Large intestine (tissue), 3 donors: ENCODE data around the gene CCDC112. TPM values are rescaled to one million over a fixed set of nuclear protein-coding genes. Genes with fewer than 3 reads are reported as not detected.

Experiments
- DNase-seq, 2 donors: peaks; one replicate each; pipeline versions ENCODE4 v3.0.0 to v3.0.0-alpha.2; 2013
- H3K27ac ChIP-seq: one replicate; pipeline ENCODE4 v1.5.1; 2013; ENCODE audit warnings: low read length
- H3K27me3 ChIP-seq: 2 replicates; pipeline ENCODE4 v1.6.1; 2013; ENCODE audit warnings: low read length; ENCODE audit not compliant: control insufficient read depth, insufficient read depth
- H3K36me3 ChIP-seq: 2 replicates; pipeline ENCODE4 v1.6.1; 2013; ENCODE audit warnings: low read length; ENCODE audit not compliant: control insufficient read depth, insufficient read depth
- H3K4me1 ChIP-seq: one replicate; pipeline ENCODE4 v1.6.1; 2013; ENCODE audit warnings: low read length; ENCODE audit not compliant: control insufficient read depth, insufficient read depth
- H3K4me3 ChIP-seq: one replicate; pipeline ENCODE4 v1.5.1; 2013; ENCODE audit warnings: low read length
- H3K9me3 ChIP-seq: one replicate; pipeline ENCODE4 v1.6.1; 2013; ENCODE audit warnings: mild to moderate bottlenecking, low read depth, low read length, moderate library complexity; ENCODE audit not compliant: control insufficient read depth
- WGBS: methylation state at CpG from one replicate; pipeline ENCODE4 v1.1.5; 2013; ENCODE audit warnings: low lambda C conversion rate; ENCODE audit not compliant: insufficient coverage; 5-methylcytosine and 5-hydroxymethylcytosine counted together
- polyA plus RNA-seq: library from polyadenylated mRNA; unstranded; fragments of 120-200 nt; gene quantifications from one replicate; pipeline ENCODE4 v1.2.1, GENCODE V29; 2013

The CCDC112 gene
- polyA plus RNA-seq, 1 donor: 8.2 TPM

GRCh38 chr5:115231598-115231997, 64.9 kb downstream of the CCDC112 start:
- H3K36me3 ChIP-seq: peaks cover 49% of the 10 kb centered on the region
- H3K9me3 ChIP-seq: no peaks in the 10 kb centered on the region
- DNase-seq: no peak
- no peak overlapping the region for H3K27ac ChIP-seq
- no peaks in the 10 kb centered on the region for H3K27me3 ChIP-seq
- 100% methylated on average over 1 of the region's 4 CpGs for WGBS
- H3K4me3 ChIP-seq: no peak overlapping the region
- H3K4me1 ChIP-seq: no peaks in the 10 kb centered on the region

DNA sequence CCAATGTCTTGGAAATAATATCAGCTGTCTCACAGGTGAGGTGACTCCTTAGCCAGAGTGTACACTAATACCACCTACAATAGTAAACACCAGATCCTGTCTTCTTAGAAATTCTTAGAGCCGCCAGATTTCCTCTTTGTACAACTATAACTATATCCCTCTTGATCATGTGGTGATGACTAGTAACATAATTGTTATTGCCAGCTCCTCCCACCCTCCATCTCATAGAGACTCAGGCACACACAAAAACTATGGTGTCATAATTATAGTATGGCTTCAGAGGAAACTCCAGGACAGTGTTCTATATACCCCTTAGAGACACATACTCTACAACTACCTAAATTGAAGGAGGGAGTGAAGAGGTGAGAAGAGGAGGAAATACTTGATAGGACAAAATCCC, 66.8 kb downstream of the CCDC112 start:
- WGBS: no CpG with 5 or more reads among the region's 1 CpG
- Histone ChIP-seq H3K4me3 (no peak overlapping the region), H3K9me3 (no peaks in the 10 kb centered on the region), H3K4me1 (no peaks in the 10 kb centered on the region), H3K27ac (no peak overlapping the region), H3K27me3 (no peaks in the 10 kb centered on the region), H3K36me3 (peaks cover 44% of the 10 kb centered on the region)
- DNase-seq: no peak

GRCh38 chr5:115227281-115227680, 69.2 kb downstream of the CCDC112 start:
- Histone ChIP-seq H3K9me3 (no peaks in the 10 kb centered on the region), H3K36me3 (peaks cover 51% of the 10 kb centered on the region), H3K4me3 (no peak overlapping the region), H3K4me1 (no peaks in the 10 kb centered on the region), H3K27ac (no peak overlapping the region), H3K27me3 (no peaks in the 10 kb centered on the region)
- no peak for DNase-seq
- no CpG with 5 or more reads among the region's 1 CpG for WGBS

Other genes starting within 250 kb of the CCDC112 start
- 2.6 TPM for gene TRIM36, start 126.7 kb downstream of the CCDC112 start, polyA plus RNA-seq
- 20.5 TPM for gene PGGT1B, start 33.8 kb downstream of the CCDC112 start, polyA plus RNA-seq
- 17.3 TPM for gene FEM1C, start 248.1 kb upstream of the CCDC112 start, polyA plus RNA-seq